Mesenchymal stem cell (in vitro differentiated cells and primary cell): Measurements from ENCODE around the gene RP9.

ENCODE experiments used
- DNase-seq: peaks from one replicate; pipeline ENCODE4 v3.0.0-alpha.2; 2013
- H2AFZ ChIP-seq: one replicate; pipeline ENCODE4 v1.6.1; 2013; ENCODE audit warnings: low read depth, mild to moderate bottlenecking, control low read depth, inconsistent platforms, low read length, moderate library complexity
- H2AK5ac ChIP-seq: 2 replicates; pipeline ENCODE4 v1.6.1; 2013; ENCODE audit warnings: low read length, moderate library complexity, mild to moderate bottlenecking, inconsistent platforms; ENCODE audit not compliant: severe bottlenecking
- H2BK120ac ChIP-seq: one replicate; pipeline ENCODE4 v1.6.1; 2013; ENCODE audit warnings: low read depth, mild to moderate bottlenecking, inconsistent platforms, low read length, moderate library complexity
- H2BK12ac ChIP-seq, 2 experiments: one replicate each; pipeline ENCODE4 v1.6.1; 2013; ENCODE audit warnings: inconsistent platforms in 2 of 2, low read length in 2 of 2, mild to moderate bottlenecking in 2 of 2, moderate library complexity in 2 of 2, control low read depth in 1 of 2
- H2BK15ac ChIP-seq: one replicate; pipeline ENCODE4 v1.6.1; 2013; ENCODE audit warnings: mild to moderate bottlenecking, low read depth, inconsistent platforms; ENCODE audit not compliant: poor library complexity, severe bottlenecking
- H2BK5ac ChIP-seq: 2 replicates; pipeline ENCODE4 v1.6.1; 2013; ENCODE audit warnings: low read depth, mild to moderate bottlenecking, low read length, control low read depth, inconsistent platforms; ENCODE audit not compliant: poor library complexity, severe bottlenecking
- H3K14ac ChIP-seq, 2 experiments: one replicate each; pipeline ENCODE4 v1.6.1; 2013; ENCODE audit warnings: inconsistent platforms in 2 of 2, low read length in 2 of 2, control low read depth in 1 of 2, mild to moderate bottlenecking in 1 of 2, moderate library complexity in 1 of 2
- H3K18ac ChIP-seq, 2 experiments: one replicate each; pipeline ENCODE4 v1.6.1; 2013; ENCODE audit warnings: inconsistent platforms in 2 of 2, low read length in 2 of 2, control low read depth in 1 of 2, low read depth in 1 of 2, mild to moderate bottlenecking in 1 of 2
- H3K23ac ChIP-seq, 2 experiments: one replicate each; pipeline ENCODE4 v1.6.1; 2013; ENCODE audit warnings: inconsistent platforms in 2 of 2, low read length in 2 of 2, mild to moderate bottlenecking in 2 of 2, moderate library complexity in 2 of 2, control low read depth in 1 of 2
- H3K27ac ChIP-seq: 2 replicates; pipeline ENCODE4 v1.5.1; 2013; ENCODE audit warnings: mild to moderate bottlenecking, moderate library complexity, low read length, control low read depth, inconsistent platforms; ENCODE audit not compliant: poor library complexity, severe bottlenecking
- H3K27me3 ChIP-seq, 2 experiments: 2 replicates each; pipeline versions ENCODE4 v1.6.1 to v1.7.0; 2013; ENCODE audit warnings: low read length in 2 of 2, mild to moderate bottlenecking in 2 of 2, moderate library complexity in 2 of 2, control low read depth in 1 of 2, inconsistent platforms in 1 of 2; ENCODE audit not compliant: control insufficient read depth in 1 of 2, insufficient read depth in 1 of 2
- H3K36me3 ChIP-seq, 2 experiments: 2 replicates each; pipeline versions ENCODE4 v1.6.1 to v1.7.0; 2013; ENCODE audit warnings: low read length in 2 of 2, control low read depth in 1 of 2, inconsistent platforms in 1 of 2, low read depth in 1 of 2, mild to moderate bottlenecking in 1 of 2; ENCODE audit not compliant: insufficient read depth in 2 of 2, control insufficient read depth in 1 of 2
- H3K4ac ChIP-seq, 2 experiments: one replicate each; pipeline ENCODE4 v1.6.1; 2013; ENCODE audit warnings: inconsistent platforms in 2 of 2, low read length in 2 of 2, mild to moderate bottlenecking in 2 of 2, moderate library complexity in 2 of 2, control low read depth in 1 of 2, low read depth in 1 of 2
- H3K4me1 ChIP-seq: 2 replicates; pipeline ENCODE4 v1.6.1; 2013; ENCODE audit warnings: low read depth, low read length, control low read depth; ENCODE audit not compliant: control insufficient read depth, insufficient read depth
- H3K4me2 ChIP-seq: 2 replicates; pipeline ENCODE4 v1.6.1; 2013; ENCODE audit warnings: low read length, mild to moderate bottlenecking, inconsistent platforms; ENCODE audit not compliant: poor library complexity, severe bottlenecking
- H3K4me3 ChIP-seq, 2 experiments: 2 replicates each; pipeline versions ENCODE4 v1.5.1 to v1.7.0; 2013; ENCODE audit warnings: low read length in 2 of 2, mild to moderate bottlenecking in 2 of 2, control low read depth in 1 of 2, low read depth in 1 of 2; ENCODE audit not compliant: insufficient read depth in 1 of 2
- H3K79me1 ChIP-seq: replicated peaks from 2 replicates; pipeline ENCODE4 v1.6.1; 2013; ENCODE audit warnings: mild to moderate bottlenecking, control low read depth, low read length, inconsistent platforms; ENCODE audit not compliant: poor library complexity, severe bottlenecking
- H3K9ac ChIP-seq: 2 replicates; pipeline ENCODE4 v1.7.0; 2013; ENCODE audit warnings: mild to moderate bottlenecking, low read length, moderate library complexity
- H3K9me3 ChIP-seq: 2 replicates; pipeline ENCODE4 v1.7.0; 2013; ENCODE audit warnings: mild to moderate bottlenecking, low read length; ENCODE audit not compliant: control insufficient read depth
- H4K8ac ChIP-seq: one replicate; pipeline ENCODE4 v1.6.1; 2013; ENCODE audit warnings: inconsistent platforms, mild to moderate bottlenecking, low read length, moderate library complexity
- H4K91ac ChIP-seq: one replicate; pipeline ENCODE4 v1.6.1; 2013; ENCODE audit warnings: mild to moderate bottlenecking, low read length, inconsistent platforms
- WGBS: methylation state at CpG from one replicate; pipeline ENCODE4 v1.1.7; 2013; ENCODE audit warnings: mixed read lengths; 5-methylcytosine and 5-hydroxymethylcytosine counted together

Gene RP9

GRCh38 chr7:33128990-33129805, 20.0 kb upstream of the RP9 start, which contains the start of gene BBS9:
BBS9 (plus strand) TSS chr7:33129564; CDS start chr7:33146253, 16,689 bp downstream.
- Histone ChIP-seq H3K4ac (peak within 1 kb of the TSS; percentile 81 to 82), H3K4me2 (peak within 1 kb of the TSS; percentile 86), H2BK15ac (peak within 1 kb of the TSS; percentile 84), H2BK5ac (no peak within 1 kb of the TSS), H2BK120ac (no peak within 1 kb of the TSS), H2AFZ (peak within 1 kb of the TSS; percentile 91), H3K9ac (peak within 1 kb of the TSS; percentile 90), H3K27me3 (no peaks in the 10 kb centered on the region), H3K14ac (peak within 1 kb of the TSS in 1 of 2 experiments; percentile 91), H4K91ac (peak within 1 kb of the TSS; percentile 87), H3K9me3 (no peaks in the 10 kb centered on the region), H2BK12ac (peak within 1 kb of the TSS in 1 of 2 experiments; percentile 6), H3K79me1 (peaks cover 8% of the 10 kb centered on the region), H3K18ac (peak within 1 kb of the TSS; percentile 89 to 96), H3K36me3 (no peaks in the 10 kb centered on the region), H4K8ac (peak within 1 kb of the TSS; percentile 94), H3K27ac (peak within 1 kb of the TSS; percentile 52), H3K23ac (no peak within 1 kb of the TSS), H2AK5ac (no peak within 1 kb of the TSS), H3K4me1 (no peaks in the 10 kb centered on the region), H3K4me3 (peak within 1 kb of the TSS; percentile 72 to 93)
- DNase-seq, result peak; percentile 98
- WGBS, result under 1% methylated on average over 44 of the region's 57 CpGs

- Histone ChIP-seq H2BK15ac (no peak overlapping the region), H2BK5ac (no peak overlapping the region), H3K4me1 (no peaks in the 10 kb centered on the region), H4K91ac (no peak overlapping the region), H3K27me3 (no peaks in the 10 kb centered on the region), H2BK120ac (no peak overlapping the region), H2BK12ac (peak overlapping the region in 1 of 2 experiments; percentile 6), H3K4ac (peak overlapping the region in 1 of 2 experiments; percentile 82), H3K27ac (no peak overlapping the region), H2AFZ (peak overlapping the region; percentile 91), H4K8ac (peak overlapping the region; percentile 94), H3K4me3 (peak overlapping the region; percentile 72 to 93), H3K18ac (peak overlapping the region; percentile 89 to 96), H3K4me2 (peak overlapping the region; percentile 86), H3K9ac (peak overlapping the region; percentile 90), H3K23ac (no peak overlapping the region), H3K36me3 (no peaks in the 10 kb centered on the region), H3K14ac (no peak overlapping the region), H3K79me1 (peaks cover 4% of the 10 kb centered on the region), H2AK5ac (no peak overlapping the region), H3K9me3 (no peaks in the 10 kb centered on the region)
- WGBS, result 0% methylated on average over 2 of the region's 3 CpGs
- no peak for DNase-seq
These were observed 19.4 kb upstream of the RP9 start for GRCh38 chr7:33128631-33128989.

GRCh38 chr7:33127085-33127484, 17.9 kb upstream of the RP9 start:
- H2BK5ac ChIP-seq, result no peak overlapping the region
- DNase-seq, result no peak
- no peak overlapping the region for H3K4me2 ChIP-seq
- no peak overlapping the region for H4K8ac ChIP-seq
- H3K4ac ChIP-seq, result no peak overlapping the region
- no peaks in the 10 kb centered on the region for H3K36me3 ChIP-seq
- H3K79me1 ChIP-seq, result peaks cover 2% of the 10 kb centered on the region
- H2AFZ ChIP-seq, result no peak overlapping the region
- H4K91ac ChIP-seq, result no peak overlapping the region
- no peak overlapping the region for H3K9ac ChIP-seq
- WGBS, result no CpG with 5 or more reads among the region's 2 CpGs
- no peak overlapping the region for H2AK5ac ChIP-seq
- no peak overlapping the region for H3K4me3 ChIP-seq
- no peak overlapping the region for H3K23ac ChIP-seq
- no peak overlapping the region for H3K27ac ChIP-seq
- H3K9me3 ChIP-seq, result no peaks in the 10 kb centered on the region
- no peak overlapping the region for H3K14ac ChIP-seq
- no peaks in the 10 kb centered on the region for H3K27me3 ChIP-seq
- no peak overlapping the region for H2BK120ac ChIP-seq
- no peak overlapping the region for H3K18ac ChIP-seq
- no peak overlapping the region for H2BK15ac ChIP-seq
- no peak overlapping the region for H2BK12ac ChIP-seq
- no peaks in the 10 kb centered on the region for H3K4me1 ChIP-seq

- H3K9ac ChIP-seq, result no peak overlapping the region
- DNase-seq, result no peak
- peaks cover 0 to 3% of the 10 kb centered on the region in 2 experiments for H3K27me3 ChIP-seq
- no peak overlapping the region for H2BK15ac ChIP-seq
- no peak overlapping the region for H2AK5ac ChIP-seq
- no peak overlapping the region for H2BK12ac ChIP-seq
- H2AFZ ChIP-seq, result no peak overlapping the region
- WGBS, result 100% methylated on average over 2 of the region's 3 CpGs
- no peak overlapping the region for H3K23ac ChIP-seq
- H3K9me3 ChIP-seq, result peaks cover 9% of the 10 kb centered on the region
- H3K4me1 ChIP-seq, result no peaks in the 10 kb centered on the region
- no peak overlapping the region for H2BK5ac ChIP-seq
- no peak overlapping the region for H4K8ac ChIP-seq
- H2BK120ac ChIP-seq, result no peak overlapping the region
- no peak overlapping the region for H3K4ac ChIP-seq
- no peak overlapping the region for H4K91ac ChIP-seq
- H3K36me3 ChIP-seq, result no peaks in the 10 kb centered on the region
- no peak overlapping the region for H3K4me2 ChIP-seq
- no peak overlapping the region for H3K4me3 ChIP-seq
- H3K18ac ChIP-seq, result no peak overlapping the region
- H3K79me1 ChIP-seq, result no peaks in the 10 kb centered on the region
- H3K14ac ChIP-seq, result no peak overlapping the region
- no peak overlapping the region for H3K27ac ChIP-seq
These were observed 9.2 kb upstream of the RP9 start for GRCh38 chr7:33118383-33118782.
